ENCODE results near the gene DAPK3.
"Not testable (repeated sequence)": the region's sequence is repeated elsewhere in the genome, so short reads cannot be mapped to it uniquely, and the experiment has no call there.

Gene DAPK3

GRCh38 chr19:3950871-3951861 is 19.7 kb downstream of the DAPK3 start:
- peaks cover 3% of the 10 kb centered on the region; the same call in 1 of the 2 replicates for H4K20me1 ChIP-seq (ENCODE audit: insufficient read depth, low read length)
- no peaks in the 10 kb centered on the region for H3F3A ChIP-seq (ENCODE audit: insufficient read depth, low read length)
- no peak for DNase-seq
- no peaks in the 10 kb centered on the region for H3K36me3 ChIP-seq (replicated peaks; ENCODE audit: insufficient read depth, low read length)
- no peaks in the 10 kb centered on the region for H3K79me2 ChIP-seq (ENCODE audit: low read length)
- H3K4me1 ChIP-seq (ENCODE audit: low read length) = no peaks in the 10 kb centered on the region
- no peak overlapping the region for H2AFZ ChIP-seq (ENCODE audit: low read length)
- H3K9ac ChIP-seq (ENCODE audit: low read length) = no peak overlapping the region
- no peaks in the 10 kb centered on the region for H3K9me3 ChIP-seq (replicated peaks; ENCODE audit: insufficient read depth, low read length)
- no peaks in the 10 kb centered on the region for H3K9me2 ChIP-seq (replicated peaks; ENCODE audit: insufficient read depth, low read length)
- no peak overlapping the region for H3K4me3 ChIP-seq (ENCODE audit: low read length)
- peaks cover 59% of the 10 kb centered on the region for H3K27me3 ChIP-seq (replicated peaks; ENCODE audit: insufficient read depth, low read length)
- TF ChIP-seq EZH2phosphoT487 (IDR thresholded peaks at IDR 0.05; ENCODE audit: low read length) = no peak
- no peak for TF ChIP-seq EZH2 (optimal IDR thresholded peaks at IDR 0.05; ENCODE audit: low read depth, low read length)
- no peak for TF ChIP-seq CTCF (IDR thresholded peaks at IDR 0.05; ENCODE audit: low read length)
- H3K4me2 ChIP-seq (ENCODE audit: low read depth, low read length) = no peak overlapping the region
- no peak overlapping the region for H3K27ac ChIP-seq (ENCODE audit: low read length)

GRCh38 chr19:3949997-3950859 is 20.7 kb downstream of the DAPK3 start:
- Histone ChIP-seq H3K27me3 (replicated peaks; ENCODE audit: insufficient read depth, low read length) (peaks cover 68% of the 10 kb centered on the region), H3K9ac (ENCODE audit: low read length) (no peak overlapping the region), H4K20me1 (ENCODE audit: insufficient read depth, low read length) (peaks cover 3% of the 10 kb centered on the region; the same call in 1 of the 2 replicates), H3K9me2 (replicated peaks; ENCODE audit: insufficient read depth, low read length) (no peaks in the 10 kb centered on the region), H3F3A (ENCODE audit: insufficient read depth, low read length) (no peaks in the 10 kb centered on the region), H3K27ac (ENCODE audit: low read length) (no peak overlapping the region), H3K4me1 (ENCODE audit: low read length) (no peaks in the 10 kb centered on the region), H2AFZ (ENCODE audit: low read length) (no peak overlapping the region), H3K4me2 (ENCODE audit: low read depth, low read length) (no peak overlapping the region), H3K36me3 (replicated peaks; ENCODE audit: insufficient read depth, low read length) (no peaks in the 10 kb centered on the region), H3K79me2 (ENCODE audit: low read length) (no peaks in the 10 kb centered on the region), H3K9me3 (replicated peaks; ENCODE audit: insufficient read depth, low read length) (no peaks in the 10 kb centered on the region), H3K4me3 (ENCODE audit: low read length) (no peak overlapping the region)
- no peak for DNase-seq
- no peak for TF ChIP-seq EZH2 (optimal IDR thresholded peaks at IDR 0.05; ENCODE audit: low read depth, low read length)
- TF ChIP-seq EZH2phosphoT487 (IDR thresholded peaks at IDR 0.05; ENCODE audit: low read length) = no peak
- TF ChIP-seq CTCF (IDR thresholded peaks at IDR 0.05; ENCODE audit: low read length) = no peak

GRCh38 chr19:3949294-3949693 is 21.6 kb downstream of the DAPK3 start:
- Histone ChIP-seq H3K9ac (ENCODE audit: low read length) (no peak overlapping the region), H2AFZ (ENCODE audit: low read length) (no peak overlapping the region), H3K9me3 (replicated peaks; ENCODE audit: insufficient read depth, low read length) (no peaks in the 10 kb centered on the region), H3K79me2 (ENCODE audit: low read length) (no peaks in the 10 kb centered on the region), H4K20me1 (ENCODE audit: insufficient read depth, low read length) (peaks cover 3% of the 10 kb centered on the region; the same call in 1 of the 2 replicates), H3K4me1 (ENCODE audit: low read length) (no peaks in the 10 kb centered on the region), H3K4me3 (ENCODE audit: low read length) (no peak overlapping the region), H3K36me3 (replicated peaks; ENCODE audit: insufficient read depth, low read length) (no peaks in the 10 kb centered on the region), H3K4me2 (ENCODE audit: low read depth, low read length) (no peak overlapping the region), H3F3A (ENCODE audit: insufficient read depth, low read length) (no peaks in the 10 kb centered on the region), H3K9me2 (replicated peaks; ENCODE audit: insufficient read depth, low read length) (no peaks in the 10 kb centered on the region), H3K27ac (ENCODE audit: low read length) (no peak overlapping the region), H3K27me3 (replicated peaks; ENCODE audit: insufficient read depth, low read length) (peaks cover 76% of the 10 kb centered on the region)
- TF ChIP-seq CTCF (IDR thresholded peaks at IDR 0.05; ENCODE audit: low read length) = no peak
- no peak for TF ChIP-seq EZH2 (optimal IDR thresholded peaks at IDR 0.05; ENCODE audit: low read depth, low read length)
- TF ChIP-seq EZH2phosphoT487 (IDR thresholded peaks at IDR 0.05; ENCODE audit: low read length) = no peak
- no peak for DNase-seq

GRCh38 chr19:3947316-3947933 is 23.5 kb downstream of the DAPK3 start:
- H3K9me3 ChIP-seq (replicated peaks; ENCODE audit: insufficient read depth, low read length); H3K36me3 ChIP-seq (replicated peaks; ENCODE audit: insufficient read depth, low read length); H3K9me2 ChIP-seq (replicated peaks; ENCODE audit: insufficient read depth, low read length); H3F3A ChIP-seq (ENCODE audit: insufficient read depth, low read length); H3K79me2 ChIP-seq (ENCODE audit: low read length); H3K4me2 ChIP-seq (ENCODE audit: low read depth, low read length); H3K4me3 ChIP-seq (ENCODE audit: low read length); H4K20me1 ChIP-seq (ENCODE audit: insufficient read depth, low read length); H3K4me1 ChIP-seq (ENCODE audit: low read length); H2AFZ ChIP-seq (ENCODE audit: low read length); DNase-seq; H3K27ac ChIP-seq (ENCODE audit: low read length); H3K9ac ChIP-seq (ENCODE audit: low read length): not testable (repeated sequence)
- H3K27me3 ChIP-seq (replicated peaks; ENCODE audit: insufficient read depth, low read length) = peaks cover 95% of the 10 kb centered on the region
